K562 (cell line): ENCODE results near the gene SLC7A6. TPM values are rescaled to one million over a fixed set of nuclear protein-coding genes. Genes with fewer than 3 reads are reported as not detected.

Experiments
- ATF1 ChIP-seq, 2 experiments: fragments of 450-650 bp in 1 of 2; IDR thresholded peaks; 2 replicates each; pipeline ENCODE4 v1.6.1; 2016; ENCODE audit warnings: missing compliant biosample characterization in 1 of 2, missing genetic modification characterization in 1 of 2
- EP300 ChIP-seq: IDR thresholded peaks from 2 replicates; pipeline ENCODE4 v1.6.1; 2012; ENCODE audit warnings: low read length, improper control_type of control experiment
- ESRRA ChIP-seq: fragments of 450-650 bp; IDR thresholded peaks from 2 replicates; pipeline ENCODE4 v1.6.1; 2014; ENCODE audit warnings: low read depth, mild to moderate bottlenecking, moderate library complexity, borderline replicate concordance
- JUND ChIP-seq, 2 experiments: IDR thresholded peaks; 2 replicates in 1 of 2; 3 replicates in 1 of 2; pipeline ENCODE4 v1.6.1; 2011; ENCODE audit warnings: borderline replicate concordance in 2 of 2, low read depth in 2 of 2, low read length in 2 of 2, improper control_type of control experiment in 1 of 2, missing biosample characterization in 1 of 2, missing genetic modification characterization in 1 of 2, missing genetic modification reagents in 1 of 2
- MTA2 ChIP-seq: fragments of 450-650 bp; IDR thresholded peaks from 2 replicates; pipeline ENCODE4 v1.6.1; 2016; ENCODE audit warnings: low read depth
- PHF8 ChIP-seq: fragments of 200-600 bp; sonication (generic); IDR thresholded peaks from 2 replicates; pipeline ENCODE4 v1.6.1; 2012; ENCODE audit warnings: mixed run types, mild to moderate bottlenecking, inconsistent platforms, low read length, moderate library complexity, borderline replicate concordance
- SP1 ChIP-seq: sonication (generic); formaldehyde crosslinking; IDR thresholded peaks from 2 replicates; pipeline ENCODE4 v1.8.1; 2022; ENCODE audit warnings: mild to moderate bottlenecking, missing genetic modification reagents
- SUPT5H ChIP-seq: fragments of 450-650 bp; IDR thresholded peaks from 2 replicates; pipeline ENCODE4 v1.6.1; 2016
- ZNF589 ChIP-seq: fragments of 200-800 bp; sonication (Bioruptor generic); IDR thresholded peaks from 2 replicates; pipeline ENCODE4 v1.6.1; 2016; ENCODE audit warnings: low read depth, missing genetic modification characterization, missing compliant biosample characterization
- ZNF830 ChIP-seq: fragments of 250-450 bp; sonication (Bioruptor Pico); IDR thresholded peaks from 2 replicates; pipeline ENCODE4 v1.5.0; 2021; ENCODE audit warnings: mild to moderate bottlenecking
- polyA plus RNA-seq, 8 experiments: library from polyadenylated mRNA; depleted of rRNA in 4 of 8; stranded (reverse) in 5 of 8; unstranded in 3 of 8; fragments of >200 nt; fragmentation: Nextera tagmentation in 2 of 8; fragmentation: Illumina TruSeq in 1 of 8; extraction: Ambion mirVana in 2 of 8; extraction: Trizol in 1 of 8; gene quantifications; 2 replicates each; pipeline versions ENCODE4 v1.2.1 to v1.2.3, GENCODE V29; 2011 to 2014; ENCODE audit warnings: inconsistent platforms in 1 of 8, missing spikeins in 1 of 8
- total RNA-seq, 7 experiments: library from RNA; depleted of rRNA in 6 of 7; stranded (reverse); fragments of >200 nt in 6 of 7; fragmentation: Illumina TruSeq in 2 of 7; extraction: Trizol in 2 of 7; gene quantifications; 2 replicates each; pipeline versions ENCODE4 v1.2.1 to v1.2.3, GENCODE V29; 2011 to 2021; ENCODE audit warnings: low replicate concordance in 1 of 7
- TF ChIP-seq, protein P1 (sequence below): IDR thresholded peaks from 2 replicates; pipeline ENCODE4 v1.6.1; 2014; ENCODE audit warnings: antibody characterized with exemption
- TF ChIP-seq, protein P2 (sequence below): fragments of 250-450 bp; sonication (Bioruptor Pico); IDR thresholded peaks from 2 replicates; pipeline ENCODE4 v1.4.0; 2020; ENCODE audit warnings: mild to moderate bottlenecking, moderate library complexity
- TF ChIP-seq, protein P3 (sequence below): sonication (generic); formaldehyde crosslinking; IDR thresholded peaks from 2 replicates; pipeline ENCODE4 v1.8.1; 2023; ENCODE audit warnings: mild to moderate bottlenecking, missing genetic modification reagents
- TF ChIP-seq, protein P4 (sequence below): fragments of 250-450 bp; sonication (Bioruptor Pico); IDR thresholded peaks from 2 replicates; pipeline ENCODE4 v1.8.0; 2021; ENCODE audit warnings: mild to moderate bottlenecking, moderate library complexity
- TF ChIP-seq, protein P5 (sequence below): fragments of 450-650 bp; formaldehyde crosslinking; IDR thresholded peaks from 2 replicates; pipeline ENCODE4 v1.4.0; 2020; ENCODE audit warnings: mild to moderate bottlenecking, moderate library complexity
- TF ChIP-seq, protein P6 (sequence below): sonication (generic); formaldehyde crosslinking; IDR thresholded peaks from 2 replicates; pipeline ENCODE4 v1.8.1; 2023; ENCODE audit warnings: mild to moderate bottlenecking, missing genetic modification reagents, moderate library complexity

The SLC7A6 gene
- total and polyA plus RNA-seq, 9 of the 15 experiments (the other 6 are each of a cell fraction or from before 2014, with no cell fraction given): 12.6 to 60.1 (median 29.8) TPM

DNA sequence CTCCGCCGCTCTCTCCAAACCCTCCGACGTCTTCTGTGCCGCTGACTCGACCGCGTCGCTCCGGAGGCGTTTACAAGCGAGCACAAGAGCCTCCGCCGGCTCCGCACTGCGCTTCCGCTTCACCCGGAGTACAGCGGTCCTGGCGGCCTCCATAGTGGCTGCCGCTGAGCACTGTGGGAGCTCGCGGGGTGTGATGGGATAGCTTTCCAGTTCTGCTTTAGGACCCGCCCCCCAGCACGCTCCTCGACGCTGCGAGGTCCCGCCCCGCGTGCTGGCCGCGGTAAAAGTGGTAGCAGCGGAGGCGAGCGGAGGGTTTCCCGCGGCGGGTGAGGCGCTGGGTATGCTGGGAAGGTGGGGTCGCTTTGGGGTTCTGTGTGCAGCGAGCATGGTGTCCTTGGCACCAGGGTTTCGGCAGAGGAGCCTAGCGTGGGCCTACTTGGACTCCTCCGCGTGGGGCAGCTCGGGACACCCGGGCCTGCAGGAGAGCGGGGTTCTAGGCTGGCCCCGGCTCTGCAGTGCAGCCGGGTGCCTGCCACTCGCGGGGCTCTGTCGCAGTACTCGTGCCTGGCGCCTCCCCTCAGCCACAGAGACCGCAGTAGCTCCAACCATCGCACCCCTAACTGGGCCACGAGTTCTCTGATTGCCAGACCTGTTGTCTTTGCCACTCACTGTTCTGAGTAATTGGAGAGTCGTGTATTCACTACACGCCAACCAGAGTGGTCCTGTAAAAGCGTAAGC lies 46.6 kb downstream of the SLC7A6 start, which contains the start of the genes PRMT7 and SLC7A6OS (continued):
- TF ChIP-seq, protein P1, sequence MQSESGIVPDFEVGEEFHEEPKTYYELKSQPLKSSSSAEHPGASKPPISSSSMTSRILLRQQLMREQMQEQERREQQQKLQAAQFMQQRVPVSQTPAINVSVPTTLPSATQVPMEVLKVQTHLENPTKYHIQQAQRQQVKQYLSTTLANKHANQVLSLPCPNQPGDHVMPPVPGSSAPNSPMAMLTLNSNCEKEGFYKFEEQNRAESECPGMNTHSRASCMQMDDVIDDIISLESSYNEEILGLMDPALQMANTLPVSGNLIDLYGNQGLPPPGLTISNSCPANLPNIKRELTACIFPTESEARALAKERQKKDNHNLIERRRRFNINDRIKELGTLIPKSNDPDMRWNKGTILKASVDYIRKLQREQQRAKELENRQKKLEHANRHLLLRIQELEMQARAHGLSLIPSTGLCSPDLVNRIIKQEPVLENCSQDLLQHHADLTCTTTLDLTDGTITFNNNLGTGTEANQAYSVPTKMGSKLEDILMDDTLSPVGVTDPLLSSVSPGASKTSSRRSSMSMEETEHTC: no peak
- TF ChIP-seq ATF1 (CRISPR knock-in tag; IDR thresholded peaks at IDR 0.05): no peak
- peak; percentile 81 for TF ChIP-seq ATF1 (tag; IDR thresholded peaks at IDR 0.05)
- TF ChIP-seq SUPT5H: peak; percentile 96
- peak; percentile 54 for TF ChIP-seq JUND (IDR thresholded peaks at IDR 0.05; ENCODE audit: borderline replicate concordance, low read depth, low read length)
- TF ChIP-seq JUND (tag; IDR thresholded peaks at IDR 0.05; ENCODE audit: borderline replicate concordance, low read depth, low read length): no peak
- TF ChIP-seq, protein P2, sequence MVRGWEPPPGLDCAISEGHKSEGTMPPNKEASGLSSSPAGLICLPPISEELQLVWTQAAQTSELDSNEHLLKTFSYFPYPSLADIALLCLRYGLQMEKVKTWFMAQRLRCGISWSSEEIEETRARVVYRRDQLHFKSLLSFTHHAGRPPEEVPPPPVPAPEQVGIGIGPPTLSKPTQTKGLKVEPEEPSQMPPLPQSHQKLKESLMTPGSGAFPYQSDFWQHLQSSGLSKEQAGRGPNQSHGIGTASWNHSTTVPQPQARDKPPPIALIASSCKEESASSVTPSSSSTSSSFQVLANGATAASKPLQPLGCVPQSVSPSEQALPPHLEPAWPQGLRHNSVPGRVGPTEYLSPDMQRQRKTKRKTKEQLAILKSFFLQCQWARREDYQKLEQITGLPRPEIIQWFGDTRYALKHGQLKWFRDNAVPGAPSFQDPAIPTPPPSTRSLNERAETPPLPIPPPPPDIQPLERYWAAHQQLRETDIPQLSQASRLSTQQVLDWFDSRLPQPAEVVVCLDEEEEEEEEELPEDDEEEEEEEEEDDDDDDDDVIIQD (CRISPR knock-in tag): no peak
- TF ChIP-seq, protein P3, sequence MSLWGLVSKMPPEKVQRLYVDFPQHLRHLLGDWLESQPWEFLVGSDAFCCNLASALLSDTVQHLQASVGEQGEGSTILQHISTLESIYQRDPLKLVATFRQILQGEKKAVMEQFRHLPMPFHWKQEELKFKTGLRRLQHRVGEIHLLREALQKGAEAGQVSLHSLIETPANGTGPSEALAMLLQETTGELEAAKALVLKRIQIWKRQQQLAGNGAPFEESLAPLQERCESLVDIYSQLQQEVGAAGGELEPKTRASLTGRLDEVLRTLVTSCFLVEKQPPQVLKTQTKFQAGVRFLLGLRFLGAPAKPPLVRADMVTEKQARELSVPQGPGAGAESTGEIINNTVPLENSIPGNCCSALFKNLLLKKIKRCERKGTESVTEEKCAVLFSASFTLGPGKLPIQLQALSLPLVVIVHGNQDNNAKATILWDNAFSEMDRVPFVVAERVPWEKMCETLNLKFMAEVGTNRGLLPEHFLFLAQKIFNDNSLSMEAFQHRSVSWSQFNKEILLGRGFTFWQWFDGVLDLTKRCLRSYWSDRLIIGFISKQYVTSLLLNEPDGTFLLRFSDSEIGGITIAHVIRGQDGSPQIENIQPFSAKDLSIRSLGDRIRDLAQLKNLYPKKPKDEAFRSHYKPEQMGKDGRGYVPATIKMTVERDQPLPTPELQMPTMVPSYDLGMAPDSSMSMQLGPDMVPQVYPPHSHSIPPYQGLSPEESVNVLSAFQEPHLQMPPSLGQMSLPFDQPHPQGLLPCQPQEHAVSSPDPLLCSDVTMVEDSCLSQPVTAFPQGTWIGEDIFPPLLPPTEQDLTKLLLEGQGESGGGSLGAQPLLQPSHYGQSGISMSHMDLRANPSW (CRISPR knock-in tag): no peak
- no peak for TF ChIP-seq EP300
- TF ChIP-seq, protein P4, sequence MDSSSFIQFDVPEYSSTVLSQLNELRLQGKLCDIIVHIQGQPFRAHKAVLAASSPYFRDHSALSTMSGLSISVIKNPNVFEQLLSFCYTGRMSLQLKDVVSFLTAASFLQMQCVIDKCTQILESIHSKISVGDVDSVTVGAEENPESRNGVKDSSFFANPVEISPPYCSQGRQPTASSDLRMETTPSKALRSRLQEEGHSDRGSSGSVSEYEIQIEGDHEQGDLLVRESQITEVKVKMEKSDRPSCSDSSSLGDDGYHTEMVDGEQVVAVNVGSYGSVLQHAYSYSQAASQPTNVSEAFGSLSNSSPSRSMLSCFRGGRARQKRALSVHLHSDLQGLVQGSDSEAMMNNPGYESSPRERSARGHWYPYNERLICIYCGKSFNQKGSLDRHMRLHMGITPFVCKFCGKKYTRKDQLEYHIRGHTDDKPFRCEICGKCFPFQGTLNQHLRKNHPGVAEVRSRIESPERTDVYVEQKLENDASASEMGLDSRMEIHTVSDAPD (CRISPR knock-in tag): no peak
- TF ChIP-seq ZNF589 (CRISPR knock-in tag): peak; percentile 36; the same call in 1 of the 2 replicates
- peak; percentile 93; the same call in 1 of the 2 replicates for TF ChIP-seq PHF8
- peak; percentile 25; the same call in 1 of the 2 replicates for TF ChIP-seq ESRRA
- peak; percentile 90 for TF ChIP-seq SP1
- no peak; the same call in 1 of the 2 replicates for TF ChIP-seq MTA2
- TF ChIP-seq ZNF830 (CRISPR knock-in tag): 0 out of 2 replicates have a peak, but pooled peaks have one; percentile 34
- TF ChIP-seq, protein P5, sequence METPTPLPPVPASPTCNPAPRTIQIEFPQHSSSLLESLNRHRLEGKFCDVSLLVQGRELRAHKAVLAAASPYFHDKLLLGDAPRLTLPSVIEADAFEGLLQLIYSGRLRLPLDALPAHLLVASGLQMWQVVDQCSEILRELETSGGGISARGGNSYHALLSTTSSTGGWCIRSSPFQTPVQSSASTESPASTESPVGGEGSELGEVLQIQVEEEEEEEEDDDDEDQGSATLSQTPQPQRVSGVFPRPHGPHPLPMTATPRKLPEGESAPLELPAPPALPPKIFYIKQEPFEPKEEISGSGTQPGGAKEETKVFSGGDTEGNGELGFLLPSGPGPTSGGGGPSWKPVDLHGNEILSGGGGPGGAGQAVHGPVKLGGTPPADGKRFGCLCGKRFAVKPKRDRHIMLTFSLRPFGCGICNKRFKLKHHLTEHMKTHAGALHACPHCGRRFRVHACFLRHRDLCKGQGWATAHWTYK (CRISPR knock-in tag): no peak; the same call in 1 of the 2 replicates
- TF ChIP-seq, protein P6, sequence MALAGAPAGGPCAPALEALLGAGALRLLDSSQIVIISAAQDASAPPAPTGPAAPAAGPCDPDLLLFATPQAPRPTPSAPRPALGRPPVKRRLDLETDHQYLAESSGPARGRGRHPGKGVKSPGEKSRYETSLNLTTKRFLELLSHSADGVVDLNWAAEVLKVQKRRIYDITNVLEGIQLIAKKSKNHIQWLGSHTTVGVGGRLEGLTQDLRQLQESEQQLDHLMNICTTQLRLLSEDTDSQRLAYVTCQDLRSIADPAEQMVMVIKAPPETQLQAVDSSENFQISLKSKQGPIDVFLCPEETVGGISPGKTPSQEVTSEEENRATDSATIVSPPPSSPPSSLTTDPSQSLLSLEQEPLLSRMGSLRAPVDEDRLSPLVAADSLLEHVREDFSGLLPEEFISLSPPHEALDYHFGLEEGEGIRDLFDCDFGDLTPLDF (CRISPR knock-in tag): peak; percentile 93
